GM19438 (cell line): ENCODE results near the gene ARHGDIA.
A peak's percentile ranks its signal among the peaks of the same experiment; 100 is the strongest.
"Not testable (repeated sequence)": the region's sequence is repeated elsewhere in the genome, so short reads cannot be mapped to it uniquely, and the experiment has no call there.

ENCODE experiments used
- ATAC-seq: cut with Tn5 transposase; IDR thresholded peaks from one replicate; pipeline ENCODE4 v1.9.1; 2021; ENCODE audit warnings: low read depth; ENCODE audit not compliant: unreplicated experiment

ARHGDIA gene

DNA sequence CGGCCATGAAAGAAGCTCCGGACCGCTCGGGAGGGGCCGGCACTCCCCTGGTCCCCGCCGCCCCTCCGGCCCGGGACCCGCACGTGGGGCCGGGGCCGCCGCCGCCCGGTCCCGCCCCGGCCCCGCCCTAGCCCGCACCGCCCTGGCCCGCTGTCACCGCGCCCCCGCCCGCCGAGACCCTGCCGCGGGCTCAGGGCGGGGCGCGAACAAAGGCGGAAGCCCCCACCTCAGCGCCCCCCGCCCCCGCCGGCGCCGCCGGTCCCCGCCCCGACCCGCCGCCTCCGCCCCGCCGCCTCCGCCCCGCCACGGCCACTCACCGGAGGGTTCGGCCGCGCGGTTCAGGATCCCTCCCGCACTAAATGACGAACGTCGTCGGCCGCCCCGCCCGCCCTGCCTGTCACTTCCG lies at the start of gene ARHGDIA:
Gene ARHGDIA, minus strand, starts transcription at position 357 of the 406 bp plus-strand sequence. CDS start 1,407 bp downstream, outside the sequence.
- no peak for ATAC-seq

DNA sequence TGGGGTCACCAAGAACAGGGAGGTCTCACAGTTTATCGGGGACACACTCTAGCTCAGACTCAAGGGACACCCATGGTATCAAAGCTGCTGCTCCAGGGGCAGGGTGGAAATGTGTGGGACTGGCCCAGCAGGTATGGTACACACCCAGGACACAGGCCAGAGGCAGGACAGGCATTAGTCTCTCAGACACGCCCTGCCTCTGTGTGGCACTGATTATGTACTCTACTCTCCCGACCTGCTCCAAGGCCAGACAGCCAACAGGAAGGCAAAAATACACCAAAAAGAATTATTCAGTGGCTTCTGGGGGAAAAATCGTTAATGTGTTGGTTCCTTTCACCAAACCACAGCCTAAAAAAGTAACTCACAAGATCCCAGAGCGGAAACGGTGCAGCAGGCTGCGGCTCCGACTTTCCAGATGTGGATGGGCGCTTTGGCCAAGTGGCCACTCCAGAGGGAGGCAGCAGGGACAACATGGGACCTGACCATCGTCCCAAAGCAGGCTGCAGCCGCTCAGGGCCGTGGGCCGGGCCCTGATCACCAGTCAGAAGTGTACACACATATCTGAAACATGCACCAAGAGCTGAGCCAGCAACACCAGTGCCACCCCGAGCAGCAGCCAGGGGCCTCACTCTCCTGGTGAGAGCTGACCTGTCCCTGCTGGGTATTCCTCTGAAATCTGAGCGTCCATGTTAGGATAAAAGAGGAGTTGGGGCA lies 47.9 kb upstream of the ARHGDIA start:
- ATAC-seq: no peak

DNA sequence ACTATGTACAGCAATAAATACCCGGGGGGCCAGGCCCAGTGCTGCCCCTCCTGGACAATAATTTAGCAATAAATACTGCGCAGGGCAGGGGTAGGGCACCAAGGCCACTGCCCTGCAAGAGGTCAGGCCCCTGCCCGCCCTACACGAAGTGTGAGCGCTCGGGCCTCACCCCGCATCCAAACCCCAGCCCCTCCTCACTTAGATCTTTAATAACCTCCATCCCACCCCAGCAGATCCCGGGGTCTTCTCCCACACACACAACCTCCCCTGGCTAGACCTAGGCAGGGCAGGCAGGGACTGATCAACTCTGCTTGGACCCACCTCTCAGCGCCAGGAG lies 47.2 kb upstream of the ARHGDIA start:
- ATAC-seq: not testable (repeated sequence)

DNA sequence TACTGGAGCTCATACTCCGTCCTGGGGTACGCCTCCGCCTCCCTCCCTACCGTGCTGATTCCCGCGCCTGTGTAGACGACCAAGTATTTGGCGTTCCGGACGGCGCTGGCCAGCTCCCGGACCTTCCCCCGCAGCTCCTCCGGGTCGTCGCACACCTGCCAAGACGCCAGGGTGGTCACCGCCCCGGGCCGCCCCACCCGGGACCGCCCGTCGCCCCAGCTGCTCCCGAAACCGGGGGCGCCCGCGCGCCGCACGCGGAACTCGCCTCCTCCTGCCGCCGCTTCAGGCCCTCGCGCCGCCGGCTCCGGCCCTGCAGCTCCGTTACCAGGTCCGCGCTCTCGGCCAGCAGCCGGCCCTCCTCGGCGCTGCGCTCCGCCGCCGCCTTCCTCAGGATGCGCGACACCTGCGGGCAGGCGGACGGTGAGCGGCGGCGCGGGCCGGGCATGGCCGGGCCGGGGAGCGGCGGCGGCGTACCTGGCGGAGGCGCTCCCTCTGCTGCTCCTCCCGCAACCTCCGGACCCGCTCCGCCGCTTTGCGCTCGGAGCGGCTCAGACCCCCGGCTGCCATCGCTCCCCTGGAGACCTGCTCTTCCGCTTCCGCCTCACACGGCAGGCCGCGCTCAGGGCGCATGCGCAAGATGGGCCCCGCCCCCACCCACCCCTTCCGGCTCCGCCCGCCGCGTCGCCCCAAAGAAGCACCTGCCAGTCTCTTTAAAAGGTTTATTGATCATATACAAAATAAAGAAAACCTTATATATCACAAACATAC lies 46.6 kb upstream of the ARHGDIA start, which contains the start of gene SIRT7:
Gene SIRT7, minus strand, starts transcription at position 612 of the 768 bp plus-strand sequence. Its CDS starts 45 bp downstream, at position 567.
- ATAC-seq: no peak

DNA sequence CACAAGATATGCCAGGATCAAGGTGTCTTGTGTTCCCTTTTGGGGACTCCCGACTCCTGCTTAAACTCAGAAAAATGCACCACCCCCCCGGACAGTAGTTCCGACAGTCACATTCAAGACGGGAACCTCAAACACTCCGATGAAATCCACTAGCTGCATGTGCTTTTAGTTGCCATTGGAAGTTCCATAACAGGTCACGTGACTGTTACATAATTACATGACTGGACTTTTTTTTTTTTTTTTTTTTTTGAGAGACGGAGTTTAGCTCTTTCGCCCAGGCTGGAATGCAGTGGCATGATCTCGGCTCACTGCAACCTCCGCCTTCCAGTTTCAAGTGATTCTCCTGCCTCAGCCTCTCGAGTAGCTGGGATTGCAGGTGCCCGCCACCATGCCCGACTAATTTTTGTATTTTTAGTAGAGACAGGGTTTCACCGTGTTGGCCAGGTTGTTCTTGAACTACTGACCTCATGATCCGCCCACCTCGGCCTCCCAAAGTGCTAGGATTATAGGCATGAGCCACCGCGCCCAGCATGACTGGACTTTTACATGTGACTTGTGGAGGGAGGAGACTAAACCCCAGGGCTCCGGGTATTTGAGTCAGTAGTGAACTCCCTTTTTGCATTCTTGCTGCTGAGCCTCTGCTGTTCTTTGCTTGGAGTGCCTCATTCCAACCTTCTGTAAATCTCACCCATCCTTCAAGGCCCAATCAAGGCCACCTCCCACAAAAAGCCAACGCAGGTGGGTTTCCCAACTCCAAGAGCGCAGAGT lies 45.3 kb upstream of the ARHGDIA start:
- ATAC-seq: no peak

DNA sequence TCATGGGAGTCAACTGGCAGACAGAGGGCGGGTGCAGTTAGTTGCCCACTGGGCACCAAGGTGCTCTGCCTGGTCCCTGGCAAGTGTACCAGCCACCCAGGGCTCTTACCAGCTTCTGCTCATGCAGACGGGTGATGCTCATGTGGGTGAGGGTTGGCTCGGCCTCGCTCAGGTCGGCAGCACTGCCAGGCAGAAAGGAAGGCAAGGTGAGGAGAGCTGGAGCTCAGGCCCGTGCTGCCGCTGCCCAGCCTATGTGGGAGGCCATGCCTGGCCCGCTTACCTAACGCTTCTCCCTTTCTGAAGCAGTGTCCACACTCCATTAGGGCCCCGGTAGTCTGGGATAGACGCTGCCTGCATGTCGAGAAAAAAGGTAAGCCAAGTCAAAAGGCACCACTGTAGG lies 44.2 kb upstream of the ARHGDIA start:
- ATAC-seq: no peak

DNA sequence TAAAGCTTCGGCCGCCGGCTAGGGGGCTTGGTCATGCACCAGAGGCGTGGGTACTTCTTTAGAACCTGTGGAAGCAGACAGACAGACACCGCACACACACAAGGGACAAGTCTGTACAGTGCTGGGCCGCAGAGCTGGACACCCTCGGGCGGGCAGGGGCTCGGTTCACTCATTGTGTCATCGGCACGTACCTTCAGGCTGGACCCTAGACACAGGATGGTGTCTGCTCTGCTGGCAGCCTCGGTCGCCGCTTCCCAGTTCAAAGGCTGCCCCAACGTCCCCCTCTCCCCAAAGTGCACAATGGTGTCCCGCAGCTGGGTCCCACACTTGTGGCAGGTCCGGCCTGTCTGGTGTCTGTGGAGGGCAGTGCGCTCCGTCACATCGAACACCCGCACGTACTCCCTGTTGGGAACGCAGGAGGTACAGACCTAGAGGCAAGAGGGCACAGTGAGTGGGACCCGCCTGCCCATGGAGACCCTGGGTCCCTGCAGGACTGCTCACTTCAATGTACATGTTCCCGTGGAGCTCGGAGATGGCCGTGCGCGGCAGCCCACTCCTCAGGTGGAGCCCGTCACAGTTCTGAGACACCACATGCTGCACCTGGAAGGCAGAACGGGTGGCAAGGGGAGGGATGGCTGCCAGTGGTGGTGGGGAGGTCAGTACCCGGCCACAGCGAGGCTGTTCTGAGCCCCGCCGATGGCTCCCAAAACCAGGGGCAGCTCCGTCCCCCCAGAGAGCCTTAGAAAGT lies 43.1 kb upstream of the ARHGDIA start:
- ATAC-seq: no peak

DNA sequence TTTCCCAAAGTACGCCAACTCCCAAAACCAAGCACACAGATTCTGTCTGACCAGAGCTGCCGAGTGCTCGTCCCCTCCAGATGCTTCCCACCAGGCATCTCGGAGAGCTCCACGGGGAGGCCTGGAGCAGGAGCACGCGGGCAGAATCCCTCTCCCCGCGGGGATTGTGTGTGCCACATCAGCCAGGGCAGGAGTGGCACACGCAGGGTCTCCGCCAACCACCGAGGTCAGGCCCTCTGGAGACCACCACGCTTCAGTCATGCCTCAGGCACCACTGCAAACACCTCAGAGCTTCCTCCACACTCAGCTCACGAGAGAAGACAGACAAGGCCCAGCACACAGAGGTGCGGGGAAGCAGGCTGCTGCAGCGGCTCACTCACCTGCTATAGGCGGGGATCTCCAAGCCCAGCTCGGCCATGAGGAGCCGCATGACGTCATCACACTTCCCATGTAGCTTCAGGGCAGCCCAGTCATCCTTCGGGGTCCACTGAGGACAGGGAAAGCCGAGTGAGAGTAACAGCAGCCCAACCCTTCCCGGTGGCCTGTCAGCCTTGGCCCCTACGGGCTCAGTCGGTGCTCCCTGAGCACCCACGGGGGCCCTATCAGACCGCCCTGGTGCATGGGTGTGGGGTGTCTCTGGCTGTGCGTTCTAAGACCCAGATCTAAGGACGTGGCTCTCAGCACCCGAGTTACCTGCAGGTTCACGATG lies 42.4 kb upstream of the ARHGDIA start:
- ATAC-seq: no peak

DNA sequence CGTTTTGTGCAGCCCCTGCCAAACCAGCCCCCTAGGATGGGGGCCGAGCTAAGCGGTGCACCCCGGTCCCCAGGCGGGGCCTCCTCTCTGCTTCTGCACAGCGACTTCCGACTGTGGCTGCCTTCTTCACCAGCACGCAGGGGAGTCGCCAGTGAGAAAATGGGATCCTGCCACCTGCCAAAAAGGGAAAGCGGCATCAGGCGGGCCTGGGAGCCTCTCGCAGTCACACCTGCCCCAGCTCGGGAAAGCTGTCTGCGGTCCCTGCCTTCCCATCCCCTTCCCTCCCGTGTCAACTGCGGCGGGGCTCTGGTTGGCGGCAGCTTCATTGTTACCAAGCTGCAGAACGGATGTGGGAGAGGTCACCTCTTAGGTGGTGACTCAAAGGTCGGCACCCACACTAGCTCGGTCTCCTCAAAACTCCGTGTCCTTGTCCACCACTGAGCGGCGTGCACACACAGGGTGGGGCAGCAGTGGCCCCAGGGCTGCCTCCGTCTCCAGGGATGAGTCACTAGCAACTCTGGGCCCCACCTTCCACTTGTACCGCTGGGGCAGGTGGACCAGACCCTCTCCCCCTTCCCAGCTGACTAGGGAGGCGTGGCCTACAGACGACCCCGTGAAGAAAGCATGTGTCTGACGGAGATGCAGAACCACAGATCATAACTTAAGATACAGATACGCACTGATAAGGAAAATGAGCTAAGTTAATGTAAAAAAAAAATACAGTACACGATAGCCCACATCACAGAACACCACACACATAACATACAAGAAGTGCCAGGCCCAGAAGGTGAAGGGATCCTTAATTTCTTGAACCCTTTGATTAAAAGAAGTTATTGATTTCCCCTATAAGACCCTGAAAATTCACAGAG lies 41.5 kb upstream of the ARHGDIA start:
- no peak for ATAC-seq

DNA sequence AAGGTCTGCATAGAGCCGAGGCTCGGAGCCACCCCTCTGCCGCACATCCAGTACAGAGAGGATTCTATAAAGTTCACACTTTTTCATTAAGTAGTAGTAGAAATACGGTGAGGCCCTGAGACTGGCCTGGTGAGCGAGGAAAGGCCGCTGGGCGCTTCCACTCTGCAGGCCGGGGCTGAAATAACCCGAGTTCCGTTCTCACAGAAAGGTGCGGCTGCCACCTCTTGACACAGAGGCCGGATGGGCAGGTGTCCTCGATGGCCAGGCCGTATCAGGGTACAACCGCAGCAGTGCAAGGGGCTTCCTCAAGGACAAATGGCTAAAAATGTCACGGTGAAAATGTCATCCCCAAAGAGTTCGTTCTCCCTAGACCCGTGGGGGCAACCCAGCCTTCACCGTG lies 40.8 kb upstream of the ARHGDIA start:
- ATAC-seq: no peak

DNA sequence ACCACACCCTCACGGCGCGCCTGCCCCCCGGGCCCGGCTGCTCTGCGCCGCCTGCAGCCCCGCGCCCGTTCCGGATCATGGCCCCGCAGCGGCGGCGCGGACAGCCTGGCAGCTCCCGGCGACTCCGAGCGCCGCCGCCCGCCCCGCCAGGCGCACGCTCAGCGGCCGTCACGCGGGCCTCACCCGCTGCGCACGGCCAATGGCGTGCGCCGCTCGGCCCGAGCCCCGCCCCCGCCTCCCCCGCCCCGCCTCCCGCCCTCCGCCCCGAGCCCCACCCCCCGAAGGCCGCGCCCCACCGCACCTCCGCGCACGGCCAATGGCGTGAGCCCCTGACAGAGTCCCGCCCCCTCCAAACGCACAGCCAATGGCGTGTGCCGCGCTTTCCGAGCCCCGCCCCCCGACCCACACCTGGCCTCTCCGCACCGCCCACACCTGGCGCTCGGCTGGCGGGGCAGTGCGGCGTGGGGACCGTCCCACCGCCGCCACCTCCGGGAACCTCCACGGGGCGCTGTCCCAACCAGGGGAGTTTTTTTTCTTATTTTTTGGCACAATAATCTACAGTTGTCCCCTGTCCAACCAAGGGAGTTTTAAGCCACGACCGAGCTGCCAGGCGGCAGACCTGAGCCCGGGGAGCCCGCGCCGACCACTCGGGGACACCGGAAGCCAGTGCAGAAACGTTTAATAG lies 40.3 kb upstream of the ARHGDIA start, which contains the start of gene PCYT2:
Gene PCYT2, minus strand, starts transcription at position 123 of the 685 bp plus-strand sequence. Its CDS starts 44 bp downstream, at position 79.
- ATAC-seq: peak; percentile 65

DNA sequence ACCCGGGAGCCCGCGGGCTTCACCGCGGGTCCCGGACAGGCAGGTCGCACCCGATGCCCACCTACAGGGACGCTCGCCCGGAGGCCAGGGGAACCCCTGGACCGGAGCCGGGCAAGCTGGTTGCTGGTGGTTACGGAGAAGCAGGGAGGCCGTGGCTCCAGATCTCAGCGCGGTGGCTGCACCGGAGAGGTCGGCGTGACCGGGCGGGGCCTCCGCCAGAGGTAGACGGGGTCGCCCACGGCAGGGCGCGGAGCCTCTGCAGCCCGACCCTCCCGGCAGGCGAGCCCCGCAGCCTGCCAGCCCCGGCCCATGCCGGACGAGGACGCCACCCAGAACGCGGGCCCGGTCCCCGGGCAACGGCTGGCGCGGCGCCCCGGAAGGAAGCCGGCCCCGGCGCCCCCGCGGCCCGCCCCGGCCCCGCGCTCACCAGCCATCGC lies 39.7 kb upstream of the ARHGDIA start:
- peak; percentile 30 for ATAC-seq

DNA sequence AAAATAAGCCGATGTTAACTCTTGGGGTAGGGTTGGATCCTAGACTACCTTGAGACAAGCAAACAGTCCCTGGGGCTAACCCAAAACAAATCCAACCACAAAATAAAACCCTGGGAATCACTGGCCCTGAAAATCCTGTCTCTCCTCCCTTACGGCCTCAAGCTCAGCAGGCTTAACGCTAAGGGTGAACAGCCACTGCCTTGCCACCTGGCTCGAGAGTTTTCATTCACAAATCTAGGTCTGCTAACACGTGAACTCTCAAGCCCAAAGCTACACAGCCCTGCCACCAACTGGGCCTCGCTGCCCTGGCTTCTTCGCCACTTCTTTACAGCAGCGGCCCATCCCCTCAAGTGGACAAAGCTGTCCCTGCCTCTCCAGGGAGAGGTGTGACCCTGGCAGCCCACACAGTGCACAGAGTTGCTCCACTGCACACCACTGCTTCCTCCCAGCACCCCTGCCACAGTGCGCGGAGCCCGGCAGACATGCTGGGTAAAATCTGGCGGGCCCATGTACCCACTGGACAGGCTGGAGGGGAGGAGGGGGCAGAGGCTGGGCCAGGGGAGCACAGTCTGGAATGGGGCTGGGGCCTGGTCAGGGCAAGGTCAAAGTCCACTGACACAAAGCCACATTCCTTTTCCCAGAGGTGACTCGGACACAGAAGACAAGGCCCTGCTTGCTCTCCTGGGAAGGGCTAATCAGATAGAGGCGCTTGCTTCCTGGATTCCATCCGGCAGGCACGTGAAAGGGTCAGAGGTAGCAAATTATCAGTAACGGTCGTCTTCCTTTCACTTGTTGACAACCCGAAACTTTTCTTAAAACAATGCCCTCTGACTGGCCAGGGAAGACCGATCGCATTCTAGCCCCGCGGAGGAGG lies 39.1 kb upstream of the ARHGDIA start:
- peak; percentile 15 for ATAC-seq

DNA sequence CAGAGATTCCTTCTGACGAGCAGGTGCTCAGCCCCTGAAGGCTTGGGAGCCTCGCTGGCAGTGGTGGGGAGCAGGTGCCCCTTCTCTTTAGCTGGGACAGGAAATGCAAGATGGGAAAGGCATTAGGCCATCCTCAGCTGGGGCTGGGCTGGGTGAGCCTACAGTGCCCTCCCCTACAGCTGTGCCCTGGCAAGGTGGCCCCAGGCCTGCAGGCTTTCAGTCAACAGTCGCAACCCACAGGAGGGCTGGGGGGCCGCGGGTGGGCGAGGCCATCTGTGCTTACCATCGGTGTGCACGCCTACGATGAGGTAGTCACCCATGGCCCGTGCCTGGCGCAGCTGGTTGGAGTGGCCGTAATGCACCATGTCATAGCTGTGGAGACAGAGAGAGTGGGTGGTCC lies 38.1 kb upstream of the ARHGDIA start:
- no peak for ATAC-seq

DNA sequence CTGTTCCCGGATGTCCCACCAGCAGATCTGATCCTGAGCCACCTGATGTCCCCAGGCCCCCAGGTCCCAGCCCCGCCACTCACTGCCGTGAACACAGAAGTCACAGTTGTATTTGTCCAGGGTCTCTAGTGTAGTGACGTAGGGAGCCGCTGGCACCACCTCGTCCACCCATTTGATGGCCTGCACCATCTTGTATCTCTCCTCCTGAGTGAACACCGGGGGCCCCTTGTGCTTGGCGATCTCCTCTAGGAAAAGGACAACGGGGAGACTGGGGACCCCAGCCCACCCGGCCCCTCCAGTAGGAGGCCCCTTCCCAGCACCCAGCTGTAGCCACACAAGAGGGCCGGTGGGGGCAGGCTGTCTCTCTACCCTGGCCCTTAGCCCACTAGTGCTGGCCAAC lies 37.7 kb upstream of the ARHGDIA start:
- ATAC-seq: no peak

DNA sequence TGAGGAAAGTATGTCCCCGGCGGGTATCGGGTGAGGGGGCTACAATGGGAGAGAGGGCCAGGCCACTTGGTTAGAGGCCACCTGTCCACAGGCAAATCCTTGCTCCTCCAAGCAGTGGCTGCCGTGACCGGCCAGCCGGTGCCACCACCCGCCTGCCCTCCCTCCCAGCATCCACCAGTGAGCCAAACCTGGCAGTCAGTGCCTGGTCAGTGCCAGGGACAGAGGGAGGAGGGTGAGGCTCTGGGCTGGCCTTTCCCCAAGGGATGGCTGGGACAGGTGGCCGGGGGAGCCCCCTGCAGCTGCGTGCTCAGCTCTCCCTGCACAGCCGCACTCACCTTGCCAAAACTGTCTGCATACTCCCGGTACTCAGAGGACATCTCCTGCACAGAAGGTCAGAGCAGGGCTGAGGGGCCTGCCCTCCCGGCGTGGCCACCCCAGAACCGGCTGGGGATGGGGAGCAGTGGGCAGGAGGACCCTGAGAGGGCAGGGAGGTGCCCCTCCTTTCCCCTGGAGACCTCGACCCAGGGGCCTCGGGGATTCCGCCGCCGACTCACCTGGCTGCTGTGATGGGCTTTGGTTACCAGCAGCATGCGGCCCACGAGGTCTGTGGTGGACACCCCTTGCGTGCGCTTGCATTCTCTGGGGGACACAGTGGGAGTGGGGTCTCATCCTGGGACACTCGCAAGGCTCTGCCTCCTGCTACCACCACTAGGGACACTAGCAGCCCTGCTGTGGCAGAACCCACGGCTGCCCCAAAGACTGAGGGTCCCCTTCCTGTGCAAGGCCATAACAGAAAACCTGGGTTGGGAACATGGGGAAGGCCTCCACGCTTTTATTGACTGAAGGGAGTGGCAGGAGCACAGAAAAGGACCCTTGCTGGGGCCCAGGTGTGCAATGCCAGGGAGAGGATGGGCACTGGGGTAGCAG lies 36.3 kb upstream of the ARHGDIA start:
- ATAC-seq: no peak
